NCI-H2107 treated with DMSO at 0.1 percent for 48 hours (cell line): ENCODE measurements around the gene ABCC6.
"Not testable (repeated sequence)": the region's sequence is repeated elsewhere in the genome, so short reads cannot be mapped to it uniquely, and the experiment has no call there.

Experiments used
- DNase-seq: peaks from one replicate; lab custom pipeline; 2025; ENCODE audit not compliant: unreplicated experiment; lab: John Stamatoyannopoulos, UW

The ABCC6 gene

GRCh38 chr16:16190966-16191365 is 32.3 kb downstream of the ABCC6 start:
- DNase-seq = not testable (repeated sequence)

- no peak for DNase-seq
These were observed 32.7 kb downstream of the ABCC6 start for GRCh38 chr16:16190546-16190945.

GRCh38 chr16:16189842-16190241 is 33.5 kb downstream of the ABCC6 start:
- no peak for DNase-seq

GRCh38 chr16:16188827-16189226 is 34.5 kb downstream of the ABCC6 start:
- no peak for DNase-seq

GRCh38 chr16:16186820-16187219 is 36.5 kb downstream of the ABCC6 start:
- DNase-seq = no peak

GRCh38 chr16:16185095-16185494 is 38.2 kb downstream of the ABCC6 start:
- DNase-seq = no peak

GRCh38 chr16:16184594-16184993 is 38.7 kb downstream of the ABCC6 start:
- DNase-seq = no peak

GRCh38 chr16:16183562-16183961 is 39.7 kb downstream of the ABCC6 start:
- DNase-seq = no peak

GRCh38 chr16:16182918-16183317 is 40.4 kb downstream of the ABCC6 start:
- DNase-seq = no peak

GRCh38 chr16:16181748-16182147 is 41.5 kb downstream of the ABCC6 start:
- not testable (repeated sequence) for DNase-seq

- DNase-seq = no peak
These were observed 44.7 kb downstream of the ABCC6 start for GRCh38 chr16:16178455-16179162.

- DNase-seq = no peak
These were observed 47.0 kb downstream of the ABCC6 start for GRCh38 chr16:16176328-16176727.

GRCh38 chr16:16175296-16175695 is 48.0 kb downstream of the ABCC6 start:
- DNase-seq = no peak

- no peak for DNase-seq
These were observed 50.3 kb downstream of the ABCC6 start for GRCh38 chr16:16172991-16173390.

GRCh38 chr16:16171332-16171919 is 51.9 kb downstream of the ABCC6 start:
- no peak for DNase-seq

GRCh38 chr16:16169615-16170014 is 53.7 kb downstream of the ABCC6 start:
- no peak for DNase-seq

GRCh38 chr16:16168431-16168830 is 54.9 kb downstream of the ABCC6 start:
- DNase-seq = no peak

GRCh38 chr16:16167927-16168326 is 55.4 kb downstream of the ABCC6 start:
- DNase-seq = no peak

- DNase-seq = no peak
These were observed 56.3 kb downstream of the ABCC6 start for GRCh38 chr16:16166949-16167348.

- DNase-seq = no peak
These were observed 57.2 kb downstream of the ABCC6 start for GRCh38 chr16:16166085-16166484.

GRCh38 chr16:16164243-16164642 is 59.1 kb downstream of the ABCC6 start:
- DNase-seq = no peak

- DNase-seq = no peak
These were observed 59.7 kb downstream of the ABCC6 start for GRCh38 chr16:16163571-16163970.

GRCh38 chr16:16163109-16163508 is 60.2 kb downstream of the ABCC6 start:
- DNase-seq = no peak
